NCI-H2081 treated with DMSO at 0.1 percent for 48 hours (cell line): ENCODE results near the gene ZDHHC18.

Source experiments
- DNase-seq: peaks from one replicate; lab custom pipeline; 2025; lab: John Stamatoyannopoulos, UW

The ZDHHC18 gene

GRCh38 chr1:26826261-26827105 lies at the start of gene ZDHHC18:
Gene ZDHHC18, plus strand, starts transcription at chr1:26826688. Its CDS starts 117 bp downstream, at chr1:26826805.
- no peak for DNase-seq

GRCh38 chr1:26779098-26779668 lies 47.3 kb upstream of the ZDHHC18 start:
- DNase-seq = no peak

GRCh38 chr1:26780344-26780957 lies 46.0 kb upstream of the ZDHHC18 start:
- DNase-seq = no peak

GRCh38 chr1:26781206-26781825 lies 45.2 kb upstream of the ZDHHC18 start:
- no peak for DNase-seq

DNA sequence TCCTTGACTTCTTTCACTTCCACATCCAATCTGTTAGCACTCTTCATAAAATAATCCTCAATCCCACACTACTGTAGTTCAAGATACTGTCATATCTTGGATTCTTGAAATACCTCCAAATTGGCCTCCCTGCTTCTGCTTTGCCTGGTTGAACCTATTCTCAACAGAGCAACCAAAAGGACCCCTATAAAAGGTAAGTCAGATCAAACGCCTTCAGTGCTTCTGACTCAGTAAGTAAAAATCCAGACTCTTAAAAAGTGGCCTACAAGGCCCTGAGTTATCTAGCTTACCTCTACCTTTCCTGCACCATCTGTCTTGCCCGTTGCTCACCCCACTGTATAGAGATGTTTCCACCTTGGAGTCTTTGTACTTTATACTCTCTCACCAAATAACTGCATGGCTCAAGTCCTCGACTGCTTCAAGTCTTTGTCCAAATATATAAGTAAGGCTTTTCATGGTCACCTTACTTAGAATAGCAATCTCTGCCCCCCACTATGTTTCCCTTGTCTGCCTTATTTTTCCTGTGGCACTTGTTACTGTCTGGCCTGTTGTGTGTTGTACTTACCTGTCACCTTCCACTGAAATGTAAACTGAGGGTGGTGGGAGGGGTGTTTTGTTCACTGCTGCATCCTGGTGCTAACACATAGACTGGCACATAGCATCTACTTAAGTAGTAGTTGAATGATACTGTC lies 43.8 kb upstream of the ZDHHC18 start:
- DNase-seq = no peak

DNA sequence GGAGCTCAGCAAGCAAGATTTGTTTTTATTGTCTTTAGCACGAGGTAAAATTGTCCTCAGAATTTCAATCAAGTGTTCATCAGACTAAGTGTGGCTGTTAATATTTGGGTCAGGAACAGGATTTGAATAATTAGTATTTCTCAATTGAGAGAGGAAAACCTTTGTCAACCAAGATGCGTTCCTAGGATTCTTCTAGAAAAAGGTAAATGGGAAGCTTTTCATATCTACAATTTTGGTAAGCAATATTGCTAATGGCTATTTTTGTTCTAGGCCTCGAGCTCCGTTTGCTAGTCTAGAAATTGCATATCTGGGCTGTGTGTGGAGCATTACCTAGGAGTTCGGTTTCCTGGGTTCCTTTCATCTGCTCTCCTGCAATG lies 42.9 kb upstream of the ZDHHC18 start:
- DNase-seq = no peak

- DNase-seq = no peak
Measured at GRCh38 chr1:26784023-26784871, 42.2 kb upstream of the ZDHHC18 start.

DNA sequence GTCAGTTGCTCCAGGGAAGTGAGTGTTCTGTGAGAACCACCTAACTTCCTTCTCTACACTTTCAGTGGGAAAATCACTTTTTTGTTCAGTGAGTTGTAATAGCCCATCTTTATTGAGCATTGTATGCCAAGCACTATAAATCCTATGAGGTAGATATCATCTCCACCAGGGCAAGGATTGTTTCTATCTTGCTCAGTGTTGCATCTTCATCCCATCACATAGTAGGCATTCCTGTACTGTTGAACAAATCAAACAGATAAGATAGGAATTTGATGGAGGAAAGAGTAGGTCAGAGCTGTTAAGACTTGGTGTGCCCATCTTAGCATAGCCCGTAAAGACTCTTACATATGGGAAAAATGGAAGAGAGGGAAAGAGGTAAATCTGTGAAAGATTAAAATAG lies 41.6 kb upstream of the ZDHHC18 start:
- no peak for DNase-seq

DNA sequence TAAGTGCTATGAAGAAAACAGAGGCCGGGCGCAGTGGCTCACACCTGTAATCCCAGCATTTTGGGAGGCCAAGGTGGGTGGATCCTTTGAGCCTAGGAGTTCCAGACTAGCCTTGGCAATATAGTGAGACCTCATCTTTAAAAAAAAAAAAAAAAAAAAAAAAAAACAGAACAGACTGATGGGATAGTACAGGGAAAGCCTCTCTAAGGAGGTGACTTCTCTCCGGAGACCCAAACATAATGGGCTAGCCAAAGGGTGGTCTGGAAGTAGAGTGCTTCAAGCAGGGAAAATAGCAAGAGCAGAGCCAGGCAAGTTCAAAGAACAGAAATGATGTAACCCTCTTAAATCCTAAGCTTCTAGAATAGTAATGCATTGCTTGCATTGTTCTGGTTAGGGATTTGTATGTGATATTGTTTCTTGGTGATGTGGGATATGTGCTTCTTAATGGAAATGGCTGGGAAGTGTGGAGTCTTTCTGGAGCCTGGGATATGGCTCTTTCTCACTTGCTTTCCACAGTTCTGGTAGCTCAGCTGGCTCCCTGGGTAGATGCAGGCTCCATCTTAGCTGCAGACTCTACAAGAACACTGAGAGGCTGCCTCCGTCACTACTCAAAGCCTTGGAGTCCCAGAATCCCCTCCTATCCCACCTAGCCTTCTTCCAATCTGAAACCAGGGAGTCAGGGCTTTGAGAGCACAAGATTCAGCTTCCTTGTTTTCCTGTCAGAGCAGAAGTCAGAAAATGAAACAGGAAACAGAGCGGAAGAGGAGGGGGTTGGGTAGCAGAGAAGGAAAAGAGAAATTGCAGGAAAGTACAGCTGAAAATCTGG lies 40.7 kb upstream of the ZDHHC18 start:
- DNase-seq = no peak

DNA sequence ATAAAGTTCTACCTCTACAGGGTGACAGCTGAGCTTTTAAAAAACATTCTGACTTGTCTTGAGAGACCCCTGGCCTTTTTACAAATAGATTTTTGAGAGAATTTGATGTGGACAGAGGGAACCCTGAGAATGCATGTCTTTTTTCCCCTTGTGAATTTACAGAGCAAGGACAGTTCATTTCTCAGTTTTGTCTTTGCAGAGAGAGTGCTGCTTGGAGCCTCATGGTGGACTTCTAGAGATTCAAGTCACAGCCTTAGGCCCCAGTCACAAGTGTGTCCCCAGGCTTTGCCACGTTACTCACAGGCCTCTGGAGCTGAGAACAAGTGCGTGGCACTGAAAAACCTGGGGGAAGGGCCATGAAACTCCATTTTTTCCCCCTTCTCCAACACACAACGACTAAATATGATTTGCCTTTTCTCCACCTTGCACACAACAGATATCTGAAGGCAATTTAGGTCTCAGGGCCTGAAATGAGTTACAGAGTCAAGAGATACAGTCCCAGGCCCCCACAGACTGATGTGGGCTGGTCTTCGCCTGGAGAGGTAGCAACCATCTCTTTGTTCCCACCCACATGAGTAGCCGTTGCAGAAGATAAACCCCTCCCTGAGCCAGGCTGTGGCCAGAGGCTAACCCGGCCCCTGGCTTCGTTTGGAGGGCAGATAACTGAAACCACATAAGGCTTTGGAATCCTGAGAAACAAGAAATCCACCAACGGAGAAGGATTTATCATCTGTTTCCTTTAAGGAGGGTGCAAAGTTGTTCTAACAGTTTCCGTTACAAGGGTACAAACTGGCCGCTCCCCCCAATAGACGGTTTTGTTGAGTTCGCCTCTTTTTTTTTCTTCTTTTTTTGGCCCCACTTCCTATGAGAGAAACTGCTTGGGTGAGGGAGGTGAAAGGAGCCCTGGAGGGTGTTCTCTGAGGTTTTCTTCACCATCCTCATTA lies 39.8 kb upstream of the ZDHHC18 start:
- DNase-seq = no peak

DNA sequence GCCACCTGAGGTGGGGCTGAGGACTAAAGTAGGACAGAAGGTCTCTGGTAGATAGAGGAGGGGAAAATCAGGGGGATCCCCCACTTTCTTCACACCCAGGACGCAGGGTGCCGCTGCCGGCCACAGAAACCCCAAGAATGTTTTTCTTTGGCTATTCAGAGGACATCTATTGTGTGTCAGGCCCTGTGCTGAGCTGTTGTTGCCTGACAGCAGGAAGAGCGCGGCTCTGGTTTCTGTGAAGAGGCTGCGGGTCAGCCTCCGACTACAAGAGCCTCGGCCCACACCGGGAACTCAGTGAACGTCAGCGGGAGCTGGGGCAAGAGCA lies 39.1 kb upstream of the ZDHHC18 start:
- DNase-seq = no peak

GRCh38 chr1:26787706-26788514 lies 38.6 kb upstream of the ZDHHC18 start, which contains the start of gene PIGV:
Gene PIGV, plus strand, starts transcription at chr1:26787950. Its CDS starts 2,866 bp downstream, at chr1:26790816.
- peak; percentile 5 for DNase-seq

GRCh38 chr1:26788515-26788785 lies 38.0 kb upstream of the ZDHHC18 start:
- no peak for DNase-seq

DNA sequence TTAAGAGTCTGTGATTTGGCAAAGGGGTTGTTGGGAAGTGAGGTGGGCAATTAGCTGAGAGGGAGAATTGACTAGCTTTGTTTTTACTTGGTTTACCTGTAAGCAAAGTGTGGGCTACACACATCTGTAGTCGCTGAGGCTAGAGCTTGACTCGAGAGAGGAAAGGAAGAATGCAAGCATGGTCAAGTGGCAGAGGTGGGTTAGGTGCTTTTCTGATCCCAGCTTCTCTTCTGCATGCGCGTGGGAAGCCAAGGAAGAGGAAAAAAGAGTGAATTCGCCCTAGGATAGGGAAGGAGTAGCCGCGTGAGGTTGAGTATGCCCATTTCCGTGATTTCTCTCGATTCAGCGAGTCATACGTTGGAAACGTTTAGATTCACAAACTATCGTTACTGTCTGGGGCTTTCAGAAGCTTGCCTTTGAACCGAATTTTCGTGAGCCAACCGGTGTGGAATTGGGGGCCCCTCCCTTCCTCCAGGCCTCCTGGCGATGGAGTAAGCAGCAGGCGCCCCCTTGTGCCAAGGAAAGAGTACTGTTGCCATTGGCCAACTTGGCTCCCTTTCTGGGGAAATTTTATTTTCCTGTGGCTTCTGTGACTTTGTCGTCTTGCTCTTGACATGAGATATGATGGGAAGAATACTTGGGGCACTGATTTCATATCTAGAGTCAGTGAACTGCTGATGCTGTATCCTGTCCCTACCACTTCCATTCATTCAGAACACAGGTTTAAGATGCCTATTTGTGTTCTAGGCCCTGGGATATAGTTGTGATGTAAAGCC lies 37.5 kb upstream of the ZDHHC18 start:
- DNase-seq = peak; percentile 2

GRCh38 chr1:26789612-26789865 lies 36.9 kb upstream of the ZDHHC18 start:
- no peak for DNase-seq

DNA sequence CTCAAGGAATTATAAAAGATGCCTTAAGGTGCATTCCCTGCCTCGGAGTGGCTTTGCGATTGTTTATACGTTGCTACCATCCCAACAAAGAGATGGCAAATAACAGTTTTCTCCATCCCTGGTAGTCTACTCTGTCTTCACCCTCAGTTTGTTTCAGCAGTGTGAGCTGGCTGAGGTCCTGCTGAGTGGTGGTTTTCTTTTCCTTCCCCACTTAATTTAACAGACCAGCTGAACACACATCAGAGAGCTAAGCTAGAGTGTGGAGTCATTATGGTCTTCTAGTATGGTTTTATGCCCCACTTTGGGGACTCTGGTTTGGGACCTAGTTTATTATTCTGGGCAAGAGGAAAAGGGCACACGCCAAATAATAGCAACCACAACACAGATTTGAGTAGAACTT lies 36.6 kb upstream of the ZDHHC18 start:
- DNase-seq = no peak

- DNase-seq = no peak
Measured at GRCh38 chr1:26790551-26790953, 35.9 kb upstream of the ZDHHC18 start.

GRCh38 chr1:26791148-26791547 lies 35.3 kb upstream of the ZDHHC18 start:
- no peak for DNase-seq
